Glutamatergic neuron (in vitro differentiated cells): Measurements from ENCODE around the gene PRKCE. TPM values are rescaled to one million over a fixed set of nuclear protein-coding genes. Genes with fewer than 3 reads are reported as not detected.

Source experiments
- DNase-seq: peaks from one replicate; pipeline ENCODE4 v3.0.0; 2022
- H3K27ac Mint-ChIP-seq: one replicate; pipeline ENCODE4 v1.8.0; 2020; ENCODE audit warnings: mild to moderate bottlenecking, mixed read lengths, inconsistent platforms; ENCODE audit not compliant: unreplicated experiment
- H3K27me3 Mint-ChIP-seq: one replicate; pipeline ENCODE4 v1.8.0; 2020; ENCODE audit warnings: mild to moderate bottlenecking, moderate library complexity, mixed read lengths, inconsistent platforms; ENCODE audit not compliant: unreplicated experiment
- H3K36me3 Mint-ChIP-seq: one replicate; pipeline ENCODE4 v1.8.0; 2020; ENCODE audit warnings: mild to moderate bottlenecking, mixed read lengths, inconsistent platforms; ENCODE audit not compliant: unreplicated experiment
- H3K4me1 Mint-ChIP-seq: one replicate; pipeline ENCODE4 v1.8.0; 2020; ENCODE audit warnings: mild to moderate bottlenecking, low read depth, mixed read lengths, inconsistent platforms; ENCODE audit not compliant: unreplicated experiment
- H3K4me3 Mint-ChIP-seq: one replicate; pipeline ENCODE4 v1.8.0; 2020; ENCODE audit warnings: mild to moderate bottlenecking, mixed read lengths, inconsistent platforms; ENCODE audit not compliant: unreplicated experiment
- H3K9me3 Mint-ChIP-seq: one replicate; pipeline ENCODE4 v1.8.0; 2020; ENCODE audit warnings: mild to moderate bottlenecking, moderate library complexity, mixed read lengths, inconsistent platforms; ENCODE audit not compliant: unreplicated experiment
- CTCF ChIP-seq: fragments of 200-600 bp; sonication (generic); IDR thresholded peaks from one replicate; pipeline ENCODE4 v1.5.0; 2021; ENCODE audit not compliant: partially characterized antibody, unreplicated experiment
- total RNA-seq: library from RNA; stranded (reverse); fragmentation: NEBNext Ultra II Directional; extraction: Animal tissue kit (Norgen Biotek cat#: 25700); gene quantifications from one replicate; pipeline ENCODE4 v1.2.1, GENCODE V29; 2021; ENCODE audit not compliant: unreplicated experiment

The PRKCE gene
- total RNA-seq, 1 donor from 2014 or later, result 74.8 TPM

GRCh38 chr2:45699032-45699658, 47.7 kb downstream of the PRKCE start:
- no peak for TF ChIP-seq CTCF
- H3K9me3 Mint-ChIP-seq, result no peaks in the 10 kb centered on the region
- no peak for DNase-seq
- peak overlapping the region; percentile 52 for H3K27ac Mint-ChIP-seq
- no peaks in the 10 kb centered on the region for H3K36me3 Mint-ChIP-seq
- H3K27me3 Mint-ChIP-seq, result no peaks in the 10 kb centered on the region
- peaks cover 32% of the 10 kb centered on the region for H3K4me1 Mint-ChIP-seq
- peak overlapping the region; percentile 68 for H3K4me3 Mint-ChIP-seq

GRCh38 chr2:45700407-45701013, 49.0 kb downstream of the PRKCE start:
- Mint-ChIP-seq H3K4me3 (no peak overlapping the region), H3K9me3 (no peaks in the 10 kb centered on the region), H3K27me3 (no peaks in the 10 kb centered on the region), H3K4me1 (peaks cover 32% of the 10 kb centered on the region), H3K27ac (no peak overlapping the region), H3K36me3 (no peaks in the 10 kb centered on the region)
- no peak for TF ChIP-seq CTCF
- no peak for DNase-seq

GRCh38 chr2:45705233-45705632, 53.8 kb downstream of the PRKCE start:
- Mint-ChIP-seq H3K4me3 (no peak overlapping the region), H3K36me3 (peaks cover 9% of the 10 kb centered on the region), H3K27ac (no peak overlapping the region), H3K9me3 (peaks cover 4% of the 10 kb centered on the region), H3K27me3 (peaks cover 9% of the 10 kb centered on the region), H3K4me1 (peaks cover 23% of the 10 kb centered on the region)
- DNase-seq, result no peak
- no peak for TF ChIP-seq CTCF

- peaks cover 11% of the 10 kb centered on the region for H3K27me3 Mint-ChIP-seq
- H3K4me1 Mint-ChIP-seq, result peaks cover 19% of the 10 kb centered on the region
- TF ChIP-seq CTCF, result no peak
- peaks cover 4% of the 10 kb centered on the region for H3K9me3 Mint-ChIP-seq
- no peak overlapping the region for H3K27ac Mint-ChIP-seq
- peaks cover 9% of the 10 kb centered on the region for H3K36me3 Mint-ChIP-seq
- no peak overlapping the region for H3K4me3 Mint-ChIP-seq
- no peak for DNase-seq
Measured at GRCh38 chr2:45706033-45706432, 54.6 kb downstream of the PRKCE start.

GRCh38 chr2:45707006-45707405, 55.5 kb downstream of the PRKCE start:
- H3K27ac Mint-ChIP-seq, result peak overlapping the region; percentile 81
- H3K4me1 Mint-ChIP-seq, result peaks cover 19% of the 10 kb centered on the region
- H3K4me3 Mint-ChIP-seq, result peak overlapping the region; percentile 23
- H3K36me3 Mint-ChIP-seq, result peaks cover 9% of the 10 kb centered on the region
- peaks cover 11% of the 10 kb centered on the region for H3K27me3 Mint-ChIP-seq
- no peak for TF ChIP-seq CTCF
- peaks cover 6% of the 10 kb centered on the region for H3K9me3 Mint-ChIP-seq
- DNase-seq, result no peak
